GM18951 (cell line): ENCODE results near the gene TRIM9.

Source experiments
- POLR2A ChIP-seq: IDR thresholded peaks from 4 replicates; pipeline ENCODE4 v1.6.1; 2011; ENCODE audit warnings: mild to moderate bottlenecking; ENCODE audit not compliant: insufficient read length, insufficient read depth; ENCODE audit errors: extremely low read depth
- in situ Hi-C: fragments of 300-500 bp; cut with MboI; formaldehyde crosslinking; loops from one replicate; pipeline ENCODE4 v1.12.0; 2022; ENCODE audit warnings: low sequenced_read_pairs, mixed read lengths, inconsistent platforms; ENCODE audit not compliant: unreplicated experiment

TRIM9 gene

DNA sequence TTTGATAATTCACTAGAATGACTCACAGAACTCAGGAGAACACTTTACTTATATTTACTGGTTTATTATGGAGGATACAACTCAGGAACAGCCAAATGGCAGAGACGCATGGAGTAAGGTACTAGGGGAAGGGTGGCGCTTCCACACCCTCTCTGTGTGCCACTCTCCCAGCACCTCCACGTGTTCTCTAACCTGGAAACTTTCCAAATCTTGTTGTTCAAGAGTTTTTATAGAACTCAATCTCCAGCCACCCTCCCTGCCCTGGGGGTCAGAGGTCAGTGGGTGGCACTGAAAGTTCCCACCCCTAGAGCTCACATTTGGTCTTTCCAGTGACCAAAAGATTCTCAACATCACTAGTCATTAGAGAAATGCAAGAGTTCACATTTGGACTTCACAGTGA lies 13.2 kb downstream of the TRIM9 start:
- in situ Hi-C loops: no loop called here

DNA sequence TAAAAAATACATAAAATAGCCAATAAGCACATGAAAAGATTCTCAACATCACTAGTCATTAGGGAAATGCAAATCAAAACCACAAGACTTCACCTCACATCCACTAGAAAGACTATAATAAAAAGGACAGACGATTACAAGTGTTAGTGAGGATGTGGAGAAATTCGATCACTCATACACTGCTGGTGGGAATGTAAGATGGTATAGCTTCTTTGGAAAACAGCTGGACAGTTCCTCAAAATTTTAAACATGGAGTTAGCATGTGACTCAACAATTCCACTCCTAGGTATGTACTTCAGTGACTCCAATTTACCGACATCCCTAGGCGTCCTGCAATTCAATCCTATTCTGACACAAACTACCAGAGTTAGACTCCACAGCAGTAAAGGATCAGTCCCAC lies 13.7 kb downstream of the TRIM9 start:
- in situ Hi-C loops: no loop called here
- no peak for TF ChIP-seq POLR2A

More for the DNA sequence above, 13.2 kb downstream of the TRIM9 start:
- no peak for TF ChIP-seq POLR2A

GRCh38 chr14:51080645-51081044 lies 14.3 kb downstream of the TRIM9 start:
- TF ChIP-seq POLR2A: no peak
- in situ Hi-C loops: no loop called here

DNA sequence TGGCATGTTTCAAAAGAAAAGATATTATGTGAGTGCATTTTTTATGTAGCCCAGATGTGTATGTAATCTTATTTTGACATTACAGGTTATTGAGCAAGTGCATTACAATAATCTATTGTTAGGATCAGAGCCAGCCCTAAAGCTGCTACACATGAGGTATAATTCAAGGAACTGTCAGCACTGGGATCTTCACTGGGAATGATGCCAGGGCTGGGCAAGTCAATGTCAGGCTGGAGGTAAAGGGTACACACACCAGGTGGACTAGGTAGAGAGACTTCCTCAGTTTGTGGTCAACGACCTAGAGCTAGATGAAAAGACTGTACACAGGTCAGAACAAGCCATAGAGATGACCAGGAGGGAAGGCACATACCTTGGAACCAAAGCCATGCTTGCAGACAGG lies 15.4 kb downstream of the TRIM9 start:
- in situ Hi-C loops: no loop called here

DNA sequence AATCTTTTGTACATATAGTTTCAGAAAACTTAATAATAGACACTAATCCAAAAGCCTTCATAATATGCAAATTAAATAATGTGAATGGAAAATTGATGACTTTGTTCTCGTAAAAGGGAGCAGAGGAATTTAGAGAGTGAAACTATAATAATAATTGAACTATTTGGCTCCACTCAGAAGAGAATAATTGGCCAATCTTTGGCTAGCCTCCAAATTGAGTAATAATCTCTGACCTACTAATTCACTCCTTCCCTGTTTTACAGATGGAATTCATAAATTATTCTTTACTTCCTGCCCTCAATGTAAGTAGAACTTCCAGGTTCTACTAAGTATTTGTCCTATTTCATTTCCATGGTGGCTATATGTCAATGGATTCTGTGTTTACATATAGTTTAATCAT lies 15.8 kb downstream of the TRIM9 start:
- in situ Hi-C loops: no loop called here
- no peak for TF ChIP-seq POLR2A

More for the DNA sequence above, 15.4 kb downstream of the TRIM9 start:
- TF ChIP-seq POLR2A: no peak

DNA sequence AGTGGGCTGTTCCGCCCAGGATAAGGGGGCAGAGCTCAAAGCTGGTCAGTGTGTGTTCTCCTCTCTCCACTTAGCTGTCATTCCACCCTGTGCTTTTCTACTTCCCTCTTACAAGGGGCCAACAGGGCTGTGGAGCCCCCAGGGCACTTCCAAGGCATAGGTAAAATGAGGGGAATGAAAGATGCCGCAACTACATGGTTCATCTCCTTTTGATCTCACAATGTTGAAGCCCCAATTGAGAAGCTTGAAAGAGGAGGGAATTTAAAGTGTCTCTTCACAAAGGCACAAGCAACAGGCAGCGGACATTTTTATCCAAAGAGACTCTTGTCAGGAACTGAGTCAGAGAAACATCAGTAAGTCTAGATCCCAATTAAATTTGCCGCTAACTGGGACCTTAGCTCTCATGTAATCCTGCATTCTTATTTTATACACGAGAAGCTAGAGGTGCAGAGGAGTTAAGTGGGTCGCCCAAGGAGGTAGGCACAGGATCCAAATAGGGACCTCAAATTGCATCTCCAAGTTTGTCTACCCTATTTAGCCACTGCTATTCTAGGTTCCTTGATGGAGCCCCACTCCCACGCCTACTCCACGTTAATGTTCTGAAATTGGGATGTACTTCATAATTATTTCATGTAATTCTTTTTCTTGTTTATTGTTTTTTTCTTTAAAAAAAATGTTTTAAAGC lies 20.1 kb downstream of the TRIM9 start:
- no peak for TF ChIP-seq POLR2A
- in situ Hi-C loops: no loop called here

- no peak for TF ChIP-seq POLR2A
- in situ Hi-C loops: no loop called here
Observed at GRCh38 chr14:51073731-51074130, 21.2 kb downstream of the TRIM9 start.

GRCh38 chr14:51072976-51073375 lies 21.9 kb downstream of the TRIM9 start:
- TF ChIP-seq POLR2A: no peak
- in situ Hi-C loops: no loop called here

DNA sequence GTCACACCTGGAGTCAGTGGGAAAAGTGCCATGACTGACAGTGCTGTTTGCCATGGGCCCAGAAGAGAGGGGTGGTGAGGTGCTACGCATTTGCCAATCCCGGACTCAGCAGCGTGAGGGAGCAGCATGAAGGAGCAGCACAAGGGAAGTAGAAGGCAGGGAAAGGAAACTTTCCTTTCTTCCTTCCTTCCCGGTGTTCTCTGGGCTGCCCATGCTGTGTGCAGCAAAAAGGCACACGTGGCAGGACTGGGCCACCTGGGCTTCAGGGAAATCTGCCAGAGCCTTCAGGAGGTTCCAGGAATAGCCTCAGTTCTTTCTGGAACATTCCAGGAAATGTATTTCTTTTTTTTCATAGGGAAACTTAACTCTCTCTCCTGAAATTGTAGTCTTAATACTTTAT lies 23.0 kb downstream of the TRIM9 start:
- in situ Hi-C loops: no loop called here
- no peak for TF ChIP-seq POLR2A

- in situ Hi-C loops: no loop called here
- TF ChIP-seq POLR2A: no peak
Observed at GRCh38 chr14:51070726-51071125, 24.2 kb downstream of the TRIM9 start.

GRCh38 chr14:51069055-51069454 lies 25.9 kb downstream of the TRIM9 start:
- TF ChIP-seq POLR2A: no peak
- in situ Hi-C loops: no loop called here

- TF ChIP-seq POLR2A: no peak
- in situ Hi-C loops: no loop called here
Observed at GRCh38 chr14:51068268-51068667, 26.6 kb downstream of the TRIM9 start.

DNA sequence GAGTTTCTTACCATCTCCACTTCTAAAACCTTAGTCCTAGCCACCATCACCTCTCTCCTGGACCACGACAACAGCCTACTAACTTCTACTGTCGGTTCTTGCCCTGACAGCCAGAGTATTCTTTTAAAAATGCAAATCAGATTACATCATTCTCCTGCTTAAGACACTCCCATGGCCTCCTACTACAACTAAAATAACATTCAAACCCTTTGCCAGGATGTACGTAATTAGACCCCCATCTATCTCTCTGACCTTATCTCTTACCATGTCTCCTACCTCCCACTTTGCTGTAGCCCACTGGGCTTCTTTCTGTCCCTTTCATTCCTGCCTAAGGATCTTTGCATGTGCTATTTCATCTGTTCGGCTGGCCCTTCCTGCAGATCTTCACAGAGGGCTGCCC lies 27.6 kb downstream of the TRIM9 start:
- no peak for TF ChIP-seq POLR2A
- in situ Hi-C loops: no loop called here

DNA sequence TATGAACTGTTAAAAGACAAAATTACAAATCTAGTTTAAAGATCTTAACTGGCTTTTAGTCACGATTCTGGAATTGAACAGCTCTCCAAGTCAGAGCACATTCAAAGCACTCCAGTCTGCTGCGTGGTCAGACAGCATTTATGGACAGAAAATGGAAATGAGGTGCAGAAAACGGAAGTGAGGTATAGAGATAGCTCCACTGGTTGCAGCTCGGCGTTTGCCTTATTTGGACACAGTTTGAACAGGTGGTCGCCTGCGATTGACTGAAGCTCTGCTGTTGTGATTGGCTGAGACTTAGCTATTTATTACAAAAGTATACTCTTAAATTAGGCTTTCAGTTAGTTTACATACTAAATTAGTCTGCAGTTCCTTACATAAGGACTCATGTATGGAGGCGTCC lies 28.3 kb downstream of the TRIM9 start:
- no peak for TF ChIP-seq POLR2A
- in situ Hi-C loops: no loop called here

DNA sequence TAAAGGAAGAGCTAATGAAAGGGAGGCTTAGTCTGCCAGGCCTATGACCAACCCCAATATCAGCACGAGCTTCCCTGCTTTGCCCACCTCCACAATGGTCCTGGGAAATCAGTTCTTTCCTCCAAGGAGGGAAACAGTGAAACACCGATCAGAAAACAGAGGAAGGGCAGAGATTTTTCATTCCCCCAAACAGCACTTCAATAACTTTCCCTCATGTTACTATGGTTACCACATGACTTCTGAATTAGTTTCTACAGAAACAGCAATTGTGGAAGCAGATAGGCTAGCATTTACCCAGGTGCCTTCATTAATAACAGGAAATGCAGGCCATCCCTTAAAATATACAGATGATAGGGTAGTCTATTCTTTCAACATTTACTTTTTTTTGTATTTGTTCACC lies 35.9 kb downstream of the TRIM9 start:
- in situ Hi-C loops: no loop called here
- TF ChIP-seq POLR2A: no peak
